ENCODE data around the gene HK1.
A peak's percentile ranks its signal among the peaks of the same experiment; 100 is the strongest.

HK1 gene

DNA sequence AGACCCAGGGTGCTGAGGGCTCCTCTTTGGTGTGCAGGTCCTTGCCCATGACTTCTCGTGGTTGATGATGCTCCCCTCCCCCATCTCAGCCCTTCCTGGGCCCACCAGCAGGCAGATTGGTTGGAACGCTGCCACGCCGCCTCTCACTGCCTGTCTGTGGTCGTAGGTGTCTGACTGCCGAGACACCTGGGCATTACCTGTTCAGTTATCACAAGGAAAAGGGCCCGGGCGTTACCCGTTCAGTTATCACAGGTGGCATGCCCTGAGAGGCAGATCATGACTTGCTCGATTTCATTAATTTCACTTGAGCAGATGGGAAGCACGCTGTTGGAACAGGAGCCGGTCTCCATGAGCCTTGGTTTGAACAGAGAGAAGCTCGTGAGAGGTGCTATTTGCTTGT is 95.9 kb downstream of the HK1 start:
- no peak for DNase-seq

- DNase-seq, result no peak
Measured at GRCh38 chr10:69374931-69375306, 96.6 kb downstream of the HK1 start.

GRCh38 chr10:69375307-69376151 is 97.2 kb downstream of the HK1 start:
- DNase-seq, result peak in 50 of 58 donors; percentile 24 to 91 (median 58)

DNA sequence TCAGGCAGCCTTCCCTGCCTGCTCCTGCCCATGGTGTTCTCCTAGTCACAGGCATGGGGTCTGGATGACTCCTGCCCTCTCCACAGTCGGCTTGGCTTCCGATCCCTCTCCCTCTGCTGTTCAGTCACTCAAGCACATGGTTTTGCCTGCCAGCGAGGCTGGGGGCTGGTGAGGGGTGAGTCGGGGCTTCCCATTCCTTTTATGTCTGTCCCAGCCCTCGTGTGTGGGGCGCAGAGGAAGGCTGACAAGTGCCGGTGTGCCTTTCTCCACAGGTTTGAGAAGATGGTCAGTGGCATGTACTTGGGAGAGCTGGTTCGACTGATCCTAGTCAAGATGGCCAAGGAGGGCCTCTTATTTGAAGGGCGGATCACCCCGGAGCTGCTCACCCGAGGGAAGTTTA is 98.4 kb downstream of the HK1 start:
- DNase-seq, result no peak

- DNase-seq, result no peak
Measured at GRCh38 chr10:69377191-69377590, 98.9 kb downstream of the HK1 start.

GRCh38 chr10:69377933-69378332 is 99.6 kb downstream of the HK1 start:
- DNase-seq, result no peak

- DNase-seq, result no peak
Measured at GRCh38 chr10:69379800-69380199, 101.5 kb downstream of the HK1 start.

- DNase-seq, result no peak
Measured at GRCh38 chr10:69382382-69383117, 104.3 kb downstream of the HK1 start.

GRCh38 chr10:69383558-69383957 is 105.3 kb downstream of the HK1 start:
- no peak for DNase-seq

GRCh38 chr10:69384320-69384719 is 106.0 kb downstream of the HK1 start:
- no peak for DNase-seq

DNA sequence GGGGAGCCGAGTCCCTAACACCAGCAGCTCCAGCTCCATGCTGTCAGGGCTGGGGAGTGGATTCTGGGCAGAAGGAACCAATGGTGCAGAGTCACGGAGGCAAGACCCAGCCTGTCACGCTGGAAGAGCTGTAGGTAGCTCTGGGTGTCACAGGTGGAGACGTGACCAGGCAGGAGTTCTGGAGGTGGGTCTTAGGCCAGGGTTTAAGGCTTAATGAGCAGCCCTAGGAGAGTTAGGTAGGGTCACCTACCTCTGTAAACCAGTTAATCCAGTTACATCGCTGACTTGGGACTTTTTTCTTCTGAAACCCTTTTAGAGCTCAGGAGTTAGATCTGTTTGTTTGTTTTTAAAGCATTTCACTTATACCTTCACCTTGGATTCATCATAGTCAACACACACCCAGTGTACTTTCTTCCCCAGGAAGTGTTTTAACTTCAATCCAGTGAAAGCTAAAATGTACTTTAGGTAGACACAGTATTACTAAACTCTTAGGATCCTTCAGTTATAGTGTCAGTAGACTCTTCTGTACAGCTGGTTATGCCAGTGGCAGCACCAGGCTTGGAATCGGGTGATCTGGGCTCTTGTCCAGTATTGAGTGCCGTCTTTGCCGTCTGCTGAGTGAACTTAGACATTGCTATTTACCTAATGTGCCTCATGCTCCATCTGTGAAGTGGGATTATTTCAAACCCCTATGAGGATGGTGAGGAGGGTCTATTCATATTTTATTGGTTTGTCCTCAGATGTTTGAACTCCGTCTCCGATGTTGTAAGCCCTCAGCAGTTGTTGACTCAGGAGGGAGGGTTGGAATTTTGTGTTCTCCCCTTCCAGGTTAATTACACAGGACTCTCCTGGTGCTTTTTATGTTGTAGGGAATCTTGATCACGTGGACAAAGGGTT is 107.4 kb downstream of the HK1 start:
- DNase-seq, result no peak

GRCh38 chr10:69387500-69387899 is 109.2 kb downstream of the HK1 start:
- no peak for DNase-seq

DNA sequence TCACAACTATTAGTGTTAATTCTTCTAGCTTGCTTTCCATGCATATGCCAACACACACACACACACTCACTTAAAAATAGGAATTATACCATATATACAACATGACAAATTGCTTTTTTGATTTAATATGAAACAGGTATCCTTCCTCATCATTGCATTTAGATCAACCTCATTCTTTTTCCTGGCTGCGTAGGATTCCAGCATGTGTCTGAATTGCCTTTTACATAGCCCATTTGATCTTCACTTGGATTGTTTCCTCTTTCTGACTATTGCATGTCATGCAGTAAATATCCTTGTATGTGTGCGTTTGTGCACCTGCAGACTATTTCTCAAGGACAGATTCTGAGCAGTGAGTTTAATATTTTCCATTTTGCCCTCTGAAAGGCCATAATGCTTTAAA is 110.2 kb downstream of the HK1 start:
- no peak for DNase-seq

GRCh38 chr10:69389827-69390490 is 111.7 kb downstream of the HK1 start:
- DNase-seq, result peak in 1 of 58 donors; percentile 19

DNA sequence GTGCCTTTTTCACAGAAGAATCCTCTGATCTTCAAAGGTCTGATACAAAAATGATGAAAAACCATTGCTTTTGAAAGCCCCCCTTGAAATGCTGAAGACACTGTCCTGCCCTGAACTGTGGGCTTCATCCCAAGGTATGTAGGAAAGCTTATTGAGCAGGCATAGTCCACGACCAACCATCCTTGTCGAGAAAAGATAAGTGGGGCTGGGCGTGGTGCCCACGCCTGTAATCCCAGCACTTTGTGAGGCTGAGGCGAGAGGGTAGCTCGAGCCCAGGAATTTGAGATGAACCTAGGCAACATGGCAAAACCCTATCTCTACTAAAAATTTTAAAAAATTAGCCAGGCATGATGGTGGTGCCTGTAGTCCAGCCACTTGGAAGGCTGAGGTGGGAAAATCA is 112.9 kb downstream of the HK1 start:
- no peak for DNase-seq

- peak in 53 of 58 donors; percentile 12 to 84 (median 59) for DNase-seq
Measured at GRCh38 chr10:69392481-69393000, 114.2 kb downstream of the HK1 start.

DNA sequence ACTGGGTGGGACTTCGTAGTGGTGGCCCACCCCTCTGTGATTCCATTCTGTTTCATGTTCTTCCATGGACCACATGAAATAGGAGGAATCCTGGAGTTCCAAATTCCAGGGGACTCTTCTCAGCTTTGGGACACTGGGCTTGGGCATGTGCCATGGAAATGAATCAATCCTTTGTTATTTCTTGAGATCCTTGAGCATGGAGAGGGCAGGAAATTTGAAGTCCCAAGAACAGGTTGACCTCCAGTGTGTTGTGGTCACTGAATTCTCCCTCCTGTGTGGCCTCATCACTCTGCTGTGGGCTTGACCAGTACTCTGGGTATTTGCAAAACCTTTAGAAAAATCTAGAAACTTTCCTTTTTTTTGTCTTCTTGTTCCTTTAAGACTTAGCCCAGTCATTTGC is 115.7 kb downstream of the HK1 start:
- no peak for DNase-seq

GRCh38 chr10:69397972-69398371 is 119.7 kb downstream of the HK1 start:
- no peak for DNase-seq

DNA sequence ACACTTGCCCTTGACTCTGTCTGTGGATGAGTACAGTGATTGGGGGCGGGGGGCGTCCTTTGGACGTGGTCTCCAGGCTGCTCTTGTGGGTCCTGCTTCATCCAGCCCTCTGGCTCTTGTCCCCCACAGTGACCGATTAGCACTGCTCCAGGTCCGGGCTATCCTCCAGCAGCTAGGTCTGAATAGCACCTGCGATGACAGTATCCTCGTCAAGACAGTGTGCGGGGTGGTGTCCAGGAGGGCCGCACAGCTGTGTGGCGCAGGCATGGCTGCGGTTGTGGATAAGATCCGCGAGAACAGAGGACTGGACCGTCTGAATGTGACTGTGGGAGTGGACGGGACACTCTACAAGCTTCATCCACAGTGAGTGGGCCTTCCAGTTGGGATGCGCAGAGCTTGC is 120.2 kb downstream of the HK1 start:
- no peak for DNase-seq

DNA sequence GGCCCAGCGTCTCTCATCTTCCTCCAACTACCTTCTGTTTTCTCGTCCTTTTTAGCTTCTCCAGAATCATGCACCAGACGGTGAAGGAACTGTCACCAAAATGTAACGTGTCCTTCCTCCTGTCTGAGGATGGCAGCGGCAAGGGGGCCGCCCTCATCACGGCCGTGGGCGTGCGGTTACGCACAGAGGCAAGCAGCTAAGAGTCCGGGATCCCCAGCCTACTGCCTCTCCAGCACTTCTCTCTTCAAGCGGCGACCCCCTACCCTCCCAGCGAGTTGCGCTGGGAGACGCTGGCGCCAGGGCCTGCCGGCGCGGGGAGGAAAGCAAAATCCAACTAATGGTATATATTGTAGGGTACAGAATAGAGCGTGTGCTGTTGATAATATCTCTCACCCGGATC is 122.6 kb downstream of the HK1 start:
- DNase-seq, result peak in 3 of 58 donors; percentile 11 to 31 (median 14)

- no peak for DNase-seq
Measured at GRCh38 chr10:69401416-69401815, 123.1 kb downstream of the HK1 start.
